ENCODE data around the gene HIGD1B.

Gene HIGD1B

GRCh38 chr17:44840274-44840673, 7.4 kb upstream of the HIGD1B start:
- DNase-seq: no peak

GRCh38 chr17:44840936-44841335, 6.7 kb upstream of the HIGD1B start:
- no peak for DNase-seq

DNA sequence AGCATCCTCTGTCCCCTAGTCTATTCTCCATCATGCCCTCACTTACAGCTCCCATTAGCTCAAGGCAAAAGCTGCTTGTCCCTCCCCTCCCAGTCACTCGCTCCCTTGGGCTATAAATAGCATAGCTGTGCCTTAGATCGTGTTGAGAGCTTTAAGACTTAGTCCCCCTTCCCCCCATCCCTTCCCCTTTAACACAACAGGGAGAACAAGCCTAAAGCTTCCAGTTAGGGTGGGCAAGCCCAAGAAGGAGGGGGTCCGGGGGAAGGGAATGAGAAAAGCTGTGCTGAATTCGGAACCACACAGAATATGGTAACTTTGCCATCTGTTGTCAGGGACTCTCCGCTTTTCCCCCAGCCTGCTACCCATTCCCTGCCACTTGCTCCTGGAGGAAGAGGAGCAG, 4.9 kb upstream of the HIGD1B start:
- no peak for DNase-seq

DNA sequence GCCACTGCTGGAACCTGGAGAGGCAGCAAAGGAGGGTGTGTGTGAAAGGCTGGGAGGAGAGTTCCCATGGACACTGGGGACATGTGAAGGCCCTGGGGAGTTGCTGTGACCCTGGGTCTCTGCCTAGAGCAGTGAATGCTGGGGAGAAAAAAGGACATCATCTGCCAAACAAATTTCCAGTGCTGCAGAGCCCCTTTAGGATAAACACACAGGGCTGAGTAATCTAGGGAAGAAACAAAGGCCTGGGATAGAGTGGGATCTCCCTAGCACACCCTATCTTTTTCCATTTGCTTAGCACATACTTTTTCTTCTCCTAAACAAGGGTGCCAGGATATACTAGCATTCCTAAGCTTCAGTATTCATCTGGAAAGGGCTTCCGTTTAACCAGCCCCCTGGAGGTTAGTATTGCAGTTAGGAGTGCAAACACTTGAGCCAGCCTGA, 3.3 kb upstream of the HIGD1B start:
- no peak for DNase-seq

DNA sequence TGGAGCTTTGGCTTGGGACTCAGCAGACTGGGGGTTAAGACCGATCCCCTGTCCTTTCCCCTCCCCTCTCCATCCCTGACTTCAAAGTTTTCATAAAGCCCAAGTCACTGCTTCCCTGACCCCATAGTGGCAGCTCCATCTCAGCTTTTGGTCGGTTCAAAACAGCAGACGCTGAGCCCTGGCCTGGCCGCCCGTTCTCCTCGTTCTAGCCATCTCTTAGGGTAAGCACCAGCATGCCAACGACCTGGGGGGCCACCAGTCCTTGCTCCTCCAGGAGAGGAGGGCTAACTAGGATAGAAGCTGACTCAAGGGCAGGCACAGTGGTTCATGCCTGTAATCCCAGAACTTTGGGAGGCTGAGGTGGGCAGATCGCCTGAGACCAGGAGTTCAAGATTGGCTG, 1.5 kb upstream of the HIGD1B start:
- DNase-seq: no peak

GRCh38 chr17:44848257-44848795, 643 bp downstream of the HIGD1B start:
- DNase-seq: no peak

- DNase-seq: no peak
Observed at GRCh38 chr17:44848961-44849489, 1.3 kb downstream of the HIGD1B start.

DNA sequence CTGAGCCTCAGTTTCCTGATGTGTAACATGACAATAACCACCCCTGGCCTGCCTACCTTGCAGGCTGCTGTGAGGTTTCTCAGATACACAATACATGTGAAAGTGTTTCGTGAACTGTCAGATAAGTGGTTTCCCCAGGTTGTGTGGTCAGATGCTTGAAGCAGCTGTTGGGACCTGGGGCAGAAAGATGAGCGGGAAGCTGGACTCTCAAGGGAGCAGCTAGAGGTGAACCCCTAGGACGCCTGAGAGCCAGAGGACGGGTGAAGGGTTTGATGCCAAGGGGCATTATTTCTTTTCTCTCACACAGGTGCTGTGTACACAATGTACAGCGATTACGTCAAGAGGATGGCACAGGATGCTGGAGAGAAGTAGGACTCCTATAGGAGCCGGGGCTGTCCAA, 2.3 kb downstream of the HIGD1B start:
- DNase-seq: no peak

GRCh38 chr17:44850612-44851011, 2.9 kb downstream of the HIGD1B start:
- DNase-seq: no peak

DNA sequence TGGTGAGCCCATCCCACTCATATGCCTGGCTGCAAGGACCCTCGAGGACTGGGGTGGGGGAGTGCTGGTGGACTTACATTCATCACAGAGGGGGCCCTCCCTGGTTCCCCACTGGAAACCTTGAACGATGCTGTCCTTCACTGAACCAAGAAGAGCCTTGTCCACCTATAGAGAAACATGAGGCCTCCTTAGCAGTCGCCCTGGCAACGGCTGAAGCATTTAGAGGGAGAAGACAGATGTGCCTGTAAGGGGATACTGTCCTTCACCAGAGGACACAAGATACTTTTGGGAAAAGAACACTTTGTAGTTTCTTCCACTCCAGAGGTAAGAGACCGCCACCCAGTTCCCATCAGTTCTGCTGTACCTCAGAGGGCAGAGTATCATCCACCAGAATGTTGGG, 6.5 kb downstream of the HIGD1B start:
- no peak for DNase-seq

- DNase-seq: no peak
Observed at GRCh38 chr17:44859701-44860100, 12.0 kb downstream of the HIGD1B start.

DNA sequence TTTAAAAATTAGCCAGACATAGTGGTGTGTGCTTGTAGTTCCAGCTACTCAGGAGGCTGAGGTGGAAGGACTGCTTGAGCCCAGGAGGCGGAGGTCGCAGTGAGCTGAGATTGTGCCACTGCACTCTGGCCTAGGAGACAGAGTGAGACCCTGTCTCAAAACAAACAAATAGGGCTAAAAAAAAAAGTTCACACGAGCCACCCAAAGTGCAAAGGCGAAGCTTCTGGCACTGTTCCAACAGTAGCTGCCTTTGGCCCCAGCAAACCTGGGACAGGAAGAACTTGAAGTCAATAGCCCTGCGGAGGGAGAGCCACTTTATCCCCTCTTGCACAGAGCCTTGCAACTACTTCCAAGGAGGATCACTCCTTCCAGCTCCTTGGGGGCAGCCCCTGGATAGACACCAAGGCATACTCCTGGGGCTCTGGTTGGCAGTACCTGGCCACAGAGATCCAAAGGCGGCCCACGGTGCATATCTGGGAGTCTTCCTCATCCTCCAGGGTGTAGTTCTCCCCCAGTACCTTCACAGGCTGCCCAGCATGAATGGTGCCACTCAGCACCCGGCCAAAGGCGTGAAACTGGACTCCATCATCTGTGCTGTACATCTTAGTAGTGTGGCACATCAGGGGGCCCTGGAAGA, 14.7 kb downstream of the HIGD1B start:
- DNase-seq: no peak

- DNase-seq: no peak
Observed at GRCh38 chr17:44863061-44863918, 15.6 kb downstream of the HIGD1B start.

DNA sequence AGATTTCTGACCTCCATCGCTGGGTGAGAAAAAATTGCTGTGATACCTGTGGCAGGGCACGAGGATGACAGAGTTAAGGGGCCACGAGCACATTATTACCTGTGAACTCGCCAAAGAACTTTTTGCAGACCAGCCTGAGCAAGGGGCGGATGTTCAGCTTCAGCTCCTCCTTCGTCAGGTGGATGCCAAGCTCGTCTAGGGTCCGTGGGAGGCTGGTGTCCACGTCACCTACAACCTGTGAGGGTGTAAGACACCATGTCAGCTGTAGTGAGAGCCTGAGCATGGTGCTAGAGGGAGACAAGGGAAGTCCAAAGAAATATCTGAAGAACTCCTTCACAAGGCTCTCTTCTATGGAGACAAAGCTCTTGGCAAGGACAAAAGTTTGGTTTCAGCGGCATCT, 17.1 kb downstream of the HIGD1B start:
- no peak for DNase-seq

GRCh38 chr17:44865231-44865660, 17.6 kb downstream of the HIGD1B start:
- peak; percentile 73 to 84 for DNase-seq

DNA sequence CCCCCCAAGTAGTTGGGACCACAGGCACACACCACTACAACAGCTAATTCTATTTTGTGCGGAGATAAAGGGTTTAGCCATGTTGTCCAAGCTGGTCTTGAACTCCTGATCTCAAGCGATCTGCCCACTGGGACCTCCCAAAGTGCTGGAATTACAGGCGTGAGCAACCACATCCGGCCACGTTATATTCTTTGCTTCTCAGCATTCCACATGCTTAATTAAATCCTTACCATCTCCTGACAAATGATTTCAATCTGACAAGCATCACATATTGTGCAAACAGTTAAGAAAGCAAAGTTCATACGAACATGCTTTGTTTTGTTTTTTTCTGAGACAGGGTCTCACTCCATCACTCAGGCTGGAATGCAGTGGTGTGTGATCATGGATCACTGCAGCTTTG, 18.2 kb downstream of the HIGD1B start:
- DNase-seq: no peak

DNA sequence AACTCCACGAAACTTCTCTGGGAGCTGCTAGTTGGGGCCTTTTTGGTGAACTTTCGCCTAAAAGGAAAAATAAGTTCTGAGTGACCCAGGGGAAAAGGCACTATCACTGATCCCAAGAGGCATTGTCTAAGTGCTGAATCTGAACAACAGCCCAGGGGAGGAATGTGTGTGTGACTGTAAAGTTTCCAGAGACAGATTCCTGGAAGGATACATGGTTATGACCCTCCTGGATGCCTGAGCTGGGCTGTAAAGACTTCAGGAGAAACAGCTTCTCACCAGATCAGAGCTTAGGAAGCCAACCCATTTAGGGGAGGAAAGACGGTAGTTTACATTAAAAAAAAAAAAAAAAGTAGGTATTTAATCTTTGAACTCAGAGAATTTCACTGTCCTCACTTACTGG, 20.2 kb downstream of the HIGD1B start:
- DNase-seq: no peak

DNA sequence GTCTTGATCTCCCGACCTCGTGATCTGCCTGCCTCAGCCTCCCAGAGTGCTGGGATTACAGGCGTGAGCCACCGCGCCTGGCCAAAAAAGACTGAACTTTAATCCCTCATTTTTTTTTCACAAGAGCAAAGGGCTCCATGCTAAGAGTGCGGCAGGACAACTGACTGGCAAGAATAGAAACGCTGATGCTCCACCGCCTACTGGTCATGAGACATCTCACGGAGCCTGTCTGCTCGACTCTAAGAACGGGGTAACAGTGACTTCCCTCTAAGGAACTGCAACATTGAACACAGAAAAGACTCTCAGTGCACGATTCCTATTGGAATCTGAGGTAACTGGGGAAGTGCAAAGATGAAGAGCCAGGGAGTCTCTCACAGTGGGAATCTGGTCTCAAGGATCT, 23.9 kb downstream of the HIGD1B start:
- DNase-seq: no peak

DNA sequence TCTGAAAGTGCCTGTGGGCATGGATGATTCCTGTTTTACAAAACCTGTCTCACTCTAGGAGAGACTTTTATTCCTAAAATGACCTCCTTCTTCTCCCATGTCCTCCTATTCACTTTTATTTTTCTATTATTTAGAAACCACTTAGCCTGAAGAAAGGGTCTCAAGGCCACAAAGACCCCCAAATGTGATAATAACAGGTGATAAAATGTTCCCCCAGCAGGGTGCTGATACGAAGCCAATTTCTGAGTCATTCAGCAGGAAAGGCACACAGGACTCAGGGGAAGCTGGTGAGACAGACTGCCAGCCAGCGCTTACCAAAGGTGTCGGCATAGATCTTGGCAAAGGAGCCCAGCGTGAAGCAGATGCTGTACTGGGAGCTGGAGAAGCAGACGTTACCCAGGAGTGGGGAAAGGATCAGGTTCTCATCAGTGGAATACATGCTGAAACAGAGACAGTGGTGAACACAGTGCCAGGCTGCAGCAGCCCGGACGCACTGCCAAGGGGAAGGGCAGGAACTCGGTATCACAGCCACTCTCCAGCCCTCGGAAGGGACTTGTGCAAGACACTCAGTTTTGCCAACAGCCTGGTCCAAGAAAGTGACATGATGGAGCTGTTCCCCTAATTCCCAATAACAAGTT, 24.6 kb downstream of the HIGD1B start:
- no peak for DNase-seq

GRCh38 chr17:44875761-44876160, 28.1 kb downstream of the HIGD1B start:
- no peak for DNase-seq

DNA sequence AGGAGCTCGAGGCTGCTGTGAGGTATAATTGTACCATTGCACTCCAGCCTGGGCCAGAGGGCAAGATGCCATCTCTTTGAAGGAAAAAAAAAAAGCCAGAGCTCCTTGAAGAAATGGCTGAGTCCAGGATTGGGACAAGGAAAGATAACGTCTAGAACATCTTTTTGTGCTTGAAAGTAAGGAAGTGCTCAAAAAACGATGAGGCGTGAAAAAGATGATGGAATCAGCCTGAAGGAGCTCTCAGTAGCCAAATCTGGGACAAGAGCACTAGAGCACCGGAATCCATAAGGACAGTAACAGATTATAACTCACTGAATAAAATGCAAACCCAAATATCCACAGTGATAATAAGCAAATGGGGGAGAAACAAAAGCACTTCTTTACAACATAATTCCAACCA, 29.4 kb downstream of the HIGD1B start:
- DNase-seq: no peak

- DNase-seq: peak; percentile 42 to 65
Observed at GRCh38 chr17:44878627-44879221, 31.0 kb downstream of the HIGD1B start.

DNA sequence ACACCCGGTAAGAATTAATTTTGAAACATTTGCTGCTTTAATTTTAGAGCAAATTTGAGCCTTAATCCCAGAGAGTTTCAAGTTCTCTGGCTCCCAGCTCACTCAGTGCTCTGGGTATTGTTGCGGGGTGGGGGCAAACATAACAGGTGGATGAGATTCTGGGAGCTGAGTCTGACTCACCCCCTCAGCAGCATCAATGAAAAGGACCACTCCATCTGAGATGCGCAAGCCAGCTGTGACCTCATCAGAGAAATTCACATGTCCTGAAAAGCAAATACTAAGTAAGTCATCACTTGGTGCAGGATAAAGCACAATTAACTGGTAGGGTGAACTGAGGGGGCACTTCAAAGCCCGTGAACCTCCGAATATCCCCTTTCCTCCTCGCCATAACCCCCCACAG, 31.7 kb downstream of the HIGD1B start:
- DNase-seq: no peak
